ENCODE measurements around the gene MPEG1. TPM values are rescaled to one million over a fixed set of nuclear protein-coding genes. Genes with fewer than 3 reads are reported as not detected.

MPEG1 gene
- total RNA-seq, 1 donor, result 84.1 TPM

- Histone ChIP-seq H3K27me3 (ENCODE audit: insufficient read depth, low read length) (no peaks in the 10 kb centered on the region), H3K4me1 (ENCODE audit: insufficient read depth, low read length) (peaks cover 49% of the 10 kb centered on the region), H3K9me3 (ENCODE audit: low read depth, low read length) (no peaks in the 10 kb centered on the region), H3K4me3 (ENCODE audit: low read length) (no peak overlapping the region)
Observed at GRCh38 chr11:59204746-59205145, 8.0 kb downstream of the MPEG1 start.

GRCh38 chr11:59201353-59201752, 11.4 kb downstream of the MPEG1 start:
- Histone ChIP-seq H3K27me3 (ENCODE audit: insufficient read depth, low read length) (no peaks in the 10 kb centered on the region), H3K9me3 (ENCODE audit: low read depth, low read length) (no peaks in the 10 kb centered on the region), H3K4me1 (ENCODE audit: insufficient read depth, low read length) (peaks cover 42% of the 10 kb centered on the region), H3K4me3 (ENCODE audit: low read length) (no peak overlapping the region)

GRCh38 chr11:59200423-59200746, 12.3 kb downstream of the MPEG1 start:
- no peak overlapping the region for H3K4me3 ChIP-seq (ENCODE audit: low read length)
- peaks cover 37% of the 10 kb centered on the region for H3K4me1 ChIP-seq (ENCODE audit: insufficient read depth, low read length)
- H3K9me3 ChIP-seq (ENCODE audit: low read depth, low read length), result no peaks in the 10 kb centered on the region
- no peaks in the 10 kb centered on the region for H3K27me3 ChIP-seq (ENCODE audit: insufficient read depth, low read length)

GRCh38 chr11:59199546-59200422, 12.9 kb downstream of the MPEG1 start:
- Histone ChIP-seq H3K4me1 (ENCODE audit: insufficient read depth, low read length) (peaks cover 31% of the 10 kb centered on the region), H3K27me3 (ENCODE audit: insufficient read depth, low read length) (no peaks in the 10 kb centered on the region), H3K9me3 (ENCODE audit: low read depth, low read length) (no peaks in the 10 kb centered on the region), H3K4me3 (ENCODE audit: low read length) (no peak overlapping the region)

- Histone ChIP-seq H3K9me3 (ENCODE audit: low read depth, low read length) (no peaks in the 10 kb centered on the region), H3K27me3 (ENCODE audit: insufficient read depth, low read length) (no peaks in the 10 kb centered on the region), H3K4me3 (ENCODE audit: low read length) (no peak overlapping the region), H3K4me1 (ENCODE audit: insufficient read depth, low read length) (peaks cover 21% of the 10 kb centered on the region)
Observed at GRCh38 chr11:59198726-59199125, 14.0 kb downstream of the MPEG1 start.

- Histone ChIP-seq H3K4me3 (ENCODE audit: low read length) (no peak overlapping the region), H3K9me3 (ENCODE audit: low read depth, low read length) (no peaks in the 10 kb centered on the region), H3K4me1 (ENCODE audit: insufficient read depth, low read length) (peaks cover 20% of the 10 kb centered on the region), H3K27me3 (ENCODE audit: insufficient read depth, low read length) (no peaks in the 10 kb centered on the region)
Observed at GRCh38 chr11:59197991-59198390, 14.7 kb downstream of the MPEG1 start.

- no peaks in the 10 kb centered on the region for H3K27me3 ChIP-seq (ENCODE audit: insufficient read depth, low read length)
- no peaks in the 10 kb centered on the region for H3K9me3 ChIP-seq (ENCODE audit: low read depth, low read length)
- no peak overlapping the region for H3K4me3 ChIP-seq (ENCODE audit: low read length)
- peaks cover 20% of the 10 kb centered on the region for H3K4me1 ChIP-seq (ENCODE audit: insufficient read depth, low read length)
Observed at GRCh38 chr11:59196777-59197176, 15.9 kb downstream of the MPEG1 start.

GRCh38 chr11:59195586-59195985, 17.1 kb downstream of the MPEG1 start:
- Histone ChIP-seq H3K4me3 (ENCODE audit: low read length) (no peak overlapping the region), H3K4me1 (ENCODE audit: insufficient read depth, low read length) (peaks cover 20% of the 10 kb centered on the region), H3K9me3 (ENCODE audit: low read depth, low read length) (no peaks in the 10 kb centered on the region), H3K27me3 (ENCODE audit: insufficient read depth, low read length) (no peaks in the 10 kb centered on the region)

GRCh38 chr11:59193587-59194130, 19.1 kb downstream of the MPEG1 start:
- H3K4me1 ChIP-seq (ENCODE audit: insufficient read depth, low read length), result peaks cover 16% of the 10 kb centered on the region
- no peaks in the 10 kb centered on the region for H3K27me3 ChIP-seq (ENCODE audit: insufficient read depth, low read length)
- no peak overlapping the region for H3K4me3 ChIP-seq (ENCODE audit: low read length)
- H3K9me3 ChIP-seq (ENCODE audit: low read depth, low read length), result no peaks in the 10 kb centered on the region

- no peaks in the 10 kb centered on the region for H3K27me3 ChIP-seq (ENCODE audit: insufficient read depth, low read length)
- H3K9me3 ChIP-seq (ENCODE audit: low read depth, low read length), result no peaks in the 10 kb centered on the region
- no peak overlapping the region for H3K4me3 ChIP-seq (ENCODE audit: low read length)
- peaks cover 10% of the 10 kb centered on the region for H3K4me1 ChIP-seq (ENCODE audit: insufficient read depth, low read length)
Observed at GRCh38 chr11:59192446-59193020, 20.2 kb downstream of the MPEG1 start.

GRCh38 chr11:59191890-59192289, 20.8 kb downstream of the MPEG1 start:
- H3K9me3 ChIP-seq (ENCODE audit: low read depth, low read length), result no peaks in the 10 kb centered on the region
- H3K27me3 ChIP-seq (ENCODE audit: insufficient read depth, low read length), result no peaks in the 10 kb centered on the region
- H3K4me3 ChIP-seq (ENCODE audit: low read length), result no peak overlapping the region
- H3K4me1 ChIP-seq (ENCODE audit: insufficient read depth, low read length), result peaks cover 9% of the 10 kb centered on the region

GRCh38 chr11:59191095-59191494, 21.6 kb downstream of the MPEG1 start:
- Histone ChIP-seq H3K27me3 (ENCODE audit: insufficient read depth, low read length) (no peaks in the 10 kb centered on the region), H3K4me3 (ENCODE audit: low read length) (no peak overlapping the region), H3K9me3 (ENCODE audit: low read depth, low read length) (no peaks in the 10 kb centered on the region), H3K4me1 (ENCODE audit: insufficient read depth, low read length) (peaks cover 2% of the 10 kb centered on the region)

- H3K9me3 ChIP-seq (ENCODE audit: low read depth, low read length), result no peaks in the 10 kb centered on the region
- no peaks in the 10 kb centered on the region for H3K27me3 ChIP-seq (ENCODE audit: insufficient read depth, low read length)
- H3K4me1 ChIP-seq (ENCODE audit: insufficient read depth, low read length), result no peaks in the 10 kb centered on the region
- H3K4me3 ChIP-seq (ENCODE audit: low read length), result no peak overlapping the region
Observed at GRCh38 chr11:59189986-59190385, 22.7 kb downstream of the MPEG1 start.

- Histone ChIP-seq H3K4me3 (ENCODE audit: low read length) (no peak overlapping the region), H3K27me3 (ENCODE audit: insufficient read depth, low read length) (no peaks in the 10 kb centered on the region), H3K9me3 (ENCODE audit: low read depth, low read length) (no peaks in the 10 kb centered on the region), H3K4me1 (ENCODE audit: insufficient read depth, low read length) (no peaks in the 10 kb centered on the region)
Observed at GRCh38 chr11:59188954-59189353, 23.8 kb downstream of the MPEG1 start.

- H3K9me3 ChIP-seq (ENCODE audit: low read depth, low read length), result no peaks in the 10 kb centered on the region
- no peaks in the 10 kb centered on the region for H3K27me3 ChIP-seq (ENCODE audit: insufficient read depth, low read length)
Observed at GRCh38 chr11:59187587-59187986, 25.1 kb downstream of the MPEG1 start.

GRCh38 chr11:59187035-59187434, 25.7 kb downstream of the MPEG1 start:
- Histone ChIP-seq H3K4me1 (ENCODE audit: insufficient read depth, low read length) (no peaks in the 10 kb centered on the region), H3K9me3 (ENCODE audit: low read depth, low read length) (no peaks in the 10 kb centered on the region), H3K27me3 (ENCODE audit: insufficient read depth, low read length) (no peaks in the 10 kb centered on the region), H3K4me3 (ENCODE audit: low read length) (no peak overlapping the region)

More at GRCh38 chr11:59187587-59187986, 25.1 kb downstream of the MPEG1 start:
- no peaks in the 10 kb centered on the region for H3K4me1 ChIP-seq (ENCODE audit: insufficient read depth, low read length)
- H3K4me3 ChIP-seq (ENCODE audit: low read length), result no peak overlapping the region

All from mononuclear cell (primary cell).